Endothelial cell of umbilical vein (primary cell): Measurements from ENCODE around the gene SECTM1. TPM values are rescaled to one million over a fixed set of nuclear protein-coding genes. Genes with fewer than 3 reads are reported as not detected.

Source experiments
- polyA plus RNA-seq, 4 experiments: library from polyadenylated mRNA; depleted of rRNA in 3 of 4; stranded (reverse) in 3 of 4; unstranded in 1 of 4; fragments of >200 nt; gene quantifications; 2 replicates each; pipeline versions ENCODE4 v1.2.1 to v1.2.3, GENCODE V29; 2011 to 2012; ENCODE audit warnings: missing spikeins in 1 of 4
- total RNA-seq: library from RNA; stranded (reverse); gene quantifications from 2 replicates; pipeline ENCODE4 v1.2.3, GENCODE V29; 2021

Gene SECTM1
- total and polyA plus RNA-seq, 2 donors (not counting 3 experiments of a cell fraction or from before 2014, with no cell fraction given): 1.9 to 2.3 TPM

Other genes starting within 250 kb of the SECTM1 start
- gene FASN, start 235.5 kb downstream of the SECTM1 start, total RNA-seq: 351 and 360 TPM in 2 replicates
- gene FASN, start 235.5 kb downstream of the SECTM1 start, polyA plus RNA-seq: 101 and 130 TPM in 2 replicates
- gene CCDC57, start 120.9 kb downstream of the SECTM1 start, total RNA-seq: 31.6 and 40.9 TPM in 2 replicates
- 18.6 and 19.7 TPM in 2 replicates for gene CCDC57, start 120.9 kb downstream of the SECTM1 start, polyA plus RNA-seq
- gene SLC16A3, start 104.7 kb downstream of the SECTM1 start, total RNA-seq: 171 and 229 TPM in 2 replicates
- 95.9 and 140 TPM in 2 replicates for gene SLC16A3, start 104.7 kb downstream of the SECTM1 start, polyA plus RNA-seq
- gene CSNK1D, start 60.1 kb downstream of the SECTM1 start, total RNA-seq: 143 and 155 TPM in 2 replicates
- gene CSNK1D, start 60.1 kb downstream of the SECTM1 start, polyA plus RNA-seq: 123 and 127 TPM in 2 replicates
- not detected in 2 replicates for gene CD7, start 16.2 kb downstream of the SECTM1 start, total RNA-seq
- not detected in 2 replicates for gene CD7, start 16.2 kb downstream of the SECTM1 start, polyA plus RNA-seq
- gene TEX19, start 25.5 kb upstream of the SECTM1 start, total RNA-seq: not detected in 2 replicates
- 0.05 and 0.06 TPM in 2 replicates for gene TEX19, start 25.5 kb upstream of the SECTM1 start, polyA plus RNA-seq
- gene UTS2R, start 38.0 kb upstream of the SECTM1 start, total RNA-seq: not detected in 2 replicates
- gene UTS2R, start 38.0 kb upstream of the SECTM1 start, polyA plus RNA-seq: not detected in 2 replicates
- gene HEXD, start 84.6 kb upstream of the SECTM1 start, total RNA-seq: 12.8 and 12.9 TPM in 2 replicates
- 18.6 and 23.4 TPM in 2 replicates for gene HEXD, start 84.6 kb upstream of the SECTM1 start, polyA plus RNA-seq
- gene OGFOD3, start 84.8 kb upstream of the SECTM1 start, total RNA-seq: 34.8 and 37.1 TPM in 2 replicates
- gene OGFOD3, start 84.8 kb upstream of the SECTM1 start, polyA plus RNA-seq: 31.7 and 34.7 TPM in 2 replicates
- gene CYBC1, start 117.0 kb upstream of the SECTM1 start, total RNA-seq: 60.6 and 71.8 TPM in 2 replicates
- gene CYBC1, start 117.0 kb upstream of the SECTM1 start, polyA plus RNA-seq: 81.5 and 99.2 TPM in 2 replicates
- gene NARF, start 125.0 kb upstream of the SECTM1 start, total RNA-seq: 83.4 and 85.6 TPM in 2 replicates
- gene NARF, start 125.0 kb upstream of the SECTM1 start, polyA plus RNA-seq: 128 and 158 TPM in 2 replicates
- gene FOXK2, start 186.0 kb upstream of the SECTM1 start, total RNA-seq: 75.1 and 79.3 TPM in 2 replicates
- 32.8 and 33.4 TPM in 2 replicates for gene FOXK2, start 186.0 kb upstream of the SECTM1 start, polyA plus RNA-seq